Gastrocnemius medialis (tissue), 4 donors: ENCODE data around the gene SRGAP3.

Experiments
- POLR2A ChIP-seq, 2 donors: fragments of 450-650 bp; IDR thresholded peaks; one replicate each; pipeline ENCODE4 v1.6.1; 2017; ENCODE audit warnings: antibody characterized with exemption in 2 of 2, mild to moderate bottlenecking in 2 of 2, moderate library complexity in 2 of 2
- TF ChIP-seq, protein P1 (sequence below), 5 experiments: fragments of 450-650 bp in 3 of 5; fragments of 200-600 bp in 2 of 5; sonication (generic) in 2 of 5; IDR thresholded peaks in 4 of 5; conservative IDR thresholded peaks in 1 of 5; 1 replicate in 4 of 5; 2 replicates in 1 of 5; pipeline ENCODE4 v1.5.1; 2016 to 2019; ENCODE audit warnings: antibody characterized with exemption in 5 of 5, mild to moderate bottlenecking in 3 of 5, moderate library complexity in 3 of 5

DNA sequence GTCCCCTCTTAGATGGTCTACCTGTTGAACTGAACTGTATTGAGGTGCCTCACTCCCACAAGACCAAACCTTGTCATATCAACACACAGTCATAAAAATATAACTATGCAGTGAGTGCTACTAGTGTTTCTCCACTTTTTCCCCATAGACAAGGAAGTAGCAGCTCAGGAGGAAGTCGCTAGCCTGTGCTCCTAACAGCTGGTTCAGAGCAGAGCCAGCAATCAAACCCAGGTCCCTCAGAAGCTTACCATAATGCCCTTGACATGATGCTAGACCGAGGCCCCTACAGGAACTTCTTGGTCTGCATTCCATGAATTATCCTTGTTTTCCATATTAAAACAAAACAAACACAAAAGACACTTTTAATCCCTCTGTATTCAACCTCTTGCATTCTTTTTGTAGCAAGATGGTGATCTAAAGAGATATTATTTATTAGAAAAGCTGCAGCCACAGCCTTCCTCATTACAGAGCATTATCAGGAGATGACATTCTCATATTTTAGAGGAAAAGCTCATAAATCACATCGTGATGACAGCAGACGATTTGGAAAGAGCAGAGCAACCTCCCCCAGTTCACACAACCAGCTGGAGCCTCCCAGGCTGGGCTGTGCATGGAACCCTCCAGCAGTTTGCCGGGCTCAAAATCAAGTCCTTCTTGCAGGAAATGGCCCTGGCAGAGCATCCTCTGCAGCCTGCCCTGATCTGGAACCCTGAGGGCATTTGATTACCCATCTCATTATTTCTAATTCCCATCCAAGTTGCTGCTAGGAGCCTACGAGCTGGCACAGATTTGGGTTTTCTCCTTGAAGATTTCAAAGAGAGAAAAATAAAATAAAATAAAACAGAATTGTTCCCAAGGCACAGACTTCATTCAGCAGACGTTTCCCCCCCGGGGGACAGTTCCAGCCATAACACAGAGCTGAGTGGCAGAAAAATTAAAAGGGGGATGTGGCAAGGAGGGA is 118.8 kb downstream of the SRGAP3 start:
- TF ChIP-seq POLR2A (IDR thresholded peaks at IDR 0.05) = no peak
- TF ChIP-seq, protein P1, sequence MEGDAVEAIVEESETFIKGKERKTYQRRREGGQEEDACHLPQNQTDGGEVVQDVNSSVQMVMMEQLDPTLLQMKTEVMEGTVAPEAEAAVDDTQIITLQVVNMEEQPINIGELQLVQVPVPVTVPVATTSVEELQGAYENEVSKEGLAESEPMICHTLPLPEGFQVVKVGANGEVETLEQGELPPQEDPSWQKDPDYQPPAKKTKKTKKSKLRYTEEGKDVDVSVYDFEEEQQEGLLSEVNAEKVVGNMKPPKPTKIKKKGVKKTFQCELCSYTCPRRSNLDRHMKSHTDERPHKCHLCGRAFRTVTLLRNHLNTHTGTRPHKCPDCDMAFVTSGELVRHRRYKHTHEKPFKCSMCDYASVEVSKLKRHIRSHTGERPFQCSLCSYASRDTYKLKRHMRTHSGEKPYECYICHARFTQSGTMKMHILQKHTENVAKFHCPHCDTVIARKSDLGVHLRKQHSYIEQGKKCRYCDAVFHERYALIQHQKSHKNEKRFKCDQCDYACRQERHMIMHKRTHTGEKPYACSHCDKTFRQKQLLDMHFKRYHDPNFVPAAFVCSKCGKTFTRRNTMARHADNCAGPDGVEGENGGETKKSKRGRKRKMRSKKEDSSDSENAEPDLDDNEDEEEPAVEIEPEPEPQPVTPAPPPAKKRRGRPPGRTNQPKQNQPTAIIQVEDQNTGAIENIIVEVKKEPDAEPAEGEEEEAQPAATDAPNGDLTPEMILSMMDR (IDR thresholded peaks at IDR 0.05 in 4 of 5, conservative IDR thresholded peaks at IDR 0.05 in 1 of 5) = no peak
